Endothelial cell of umbilical vein (primary cell): ENCODE measurements around the gene PRIM2.

Experiments
- FOS ChIP-seq: IDR thresholded peaks from 2 replicates; pipeline ENCODE4 v1.6.1; 2011; ENCODE audit warnings: mild to moderate bottlenecking, low read length, moderate library complexity, borderline replicate concordance; ENCODE audit not compliant: insufficient read depth
- GATA2 ChIP-seq: IDR thresholded peaks from 2 replicates; pipeline ENCODE4 v1.7.0; 2011; ENCODE audit warnings: low read depth, mild to moderate bottlenecking, moderate library complexity, mixed read lengths, low read length; ENCODE audit not compliant: insufficient read length, insufficient read depth
- JUN ChIP-seq: IDR thresholded peaks from 2 replicates; pipeline ENCODE4 v1.6.1; 2011; ENCODE audit warnings: borderline replicate concordance, low read depth; ENCODE audit not compliant: insufficient read length, insufficient read depth
- MYC ChIP-seq: IDR thresholded peaks from one replicate; pipeline ENCODE4 v1.6.1; 2011; ENCODE audit warnings: mild to moderate bottlenecking, low read depth, low read length
- POLR2A ChIP-seq: IDR thresholded peaks from 2 replicates; pipeline ENCODE4 v1.6.1; 2012; ENCODE audit warnings: low read depth, mild to moderate bottlenecking, control low read depth, low read length
- POLR2AphosphoS5 ChIP-seq: IDR thresholded peaks from 2 replicates; pipeline ENCODE4 v1.6.1; 2012; ENCODE audit warnings: low read depth, mild to moderate bottlenecking, control low read depth, low read length, moderate library complexity; ENCODE audit not compliant: insufficient read depth
- TF ChIP-seq, protein P1 (sequence below), 2 donors: IDR thresholded peaks; 1 replicate in 1 of 2; 2 replicates in 1 of 2; pipeline ENCODE4 v1.5.1; 2011; ENCODE audit warnings: low read length in 2 of 2, mild to moderate bottlenecking in 2 of 2, moderate library complexity in 2 of 2, control low read depth in 1 of 2, inconsistent platforms in 1 of 2, low read depth in 1 of 2; ENCODE audit not compliant: insufficient read depth in 1 of 2; ENCODE audit errors: extremely low read depth in 1 of 2

DNA sequence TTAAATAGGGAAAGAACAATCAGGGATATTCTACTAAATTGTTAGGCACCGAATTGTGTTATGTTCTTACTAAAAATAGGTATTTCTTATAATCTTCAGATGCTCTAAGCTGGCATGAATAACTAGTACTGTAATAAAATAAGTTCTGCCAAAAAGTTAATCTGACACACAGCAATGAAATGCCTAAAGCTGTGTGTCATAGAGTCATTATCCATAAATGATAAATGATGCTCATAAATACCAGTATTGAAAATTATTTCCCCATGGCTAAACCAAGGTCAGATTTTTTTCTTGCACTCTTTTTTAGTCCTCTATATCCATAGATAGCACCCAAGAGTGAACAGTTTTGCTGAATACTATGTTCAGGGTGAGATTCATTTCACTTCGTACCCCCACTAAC lies 11.7 kb upstream of the PRIM2 start:
- TF ChIP-seq, protein P1, sequence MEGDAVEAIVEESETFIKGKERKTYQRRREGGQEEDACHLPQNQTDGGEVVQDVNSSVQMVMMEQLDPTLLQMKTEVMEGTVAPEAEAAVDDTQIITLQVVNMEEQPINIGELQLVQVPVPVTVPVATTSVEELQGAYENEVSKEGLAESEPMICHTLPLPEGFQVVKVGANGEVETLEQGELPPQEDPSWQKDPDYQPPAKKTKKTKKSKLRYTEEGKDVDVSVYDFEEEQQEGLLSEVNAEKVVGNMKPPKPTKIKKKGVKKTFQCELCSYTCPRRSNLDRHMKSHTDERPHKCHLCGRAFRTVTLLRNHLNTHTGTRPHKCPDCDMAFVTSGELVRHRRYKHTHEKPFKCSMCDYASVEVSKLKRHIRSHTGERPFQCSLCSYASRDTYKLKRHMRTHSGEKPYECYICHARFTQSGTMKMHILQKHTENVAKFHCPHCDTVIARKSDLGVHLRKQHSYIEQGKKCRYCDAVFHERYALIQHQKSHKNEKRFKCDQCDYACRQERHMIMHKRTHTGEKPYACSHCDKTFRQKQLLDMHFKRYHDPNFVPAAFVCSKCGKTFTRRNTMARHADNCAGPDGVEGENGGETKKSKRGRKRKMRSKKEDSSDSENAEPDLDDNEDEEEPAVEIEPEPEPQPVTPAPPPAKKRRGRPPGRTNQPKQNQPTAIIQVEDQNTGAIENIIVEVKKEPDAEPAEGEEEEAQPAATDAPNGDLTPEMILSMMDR (IDR thresholded peaks at IDR 0.05; ENCODE audit: extremely low read depth in 1 of 2, insufficient read depth in 1 of 2, low read depth in 1 of 2, low read length in 2 of 2): no peak
- no peak for TF ChIP-seq FOS
- no peak for TF ChIP-seq POLR2A
- no peak for TF ChIP-seq POLR2AphosphoS5
- no peak for TF ChIP-seq GATA2
- TF ChIP-seq MYC: no peak
- no peak for TF ChIP-seq JUN
